Caco-2 (cell line): ENCODE results near the gene GADD45GIP1. TPM values are rescaled to one million over a fixed set of nuclear protein-coding genes. Genes with fewer than 3 reads are reported as not detected.

ENCODE experiments used
- BruUV-seq: library from RNA; stranded (reverse); fragments of 400-500 nt; replicated peaks from 2 replicates; lab custom pipeline; 2021; lab: Mats Ljungman, UMichigan
- CTCF ChIA-PET: fragments of 300-600 bp; sonication (Branson Sonifier 250); formaldehyde crosslinking; loops from one replicate; lab custom pipeline; 2022; ENCODE audit warnings: antibody characterized with exemption; lab: Charles Lee
- POLR2A ChIA-PET: fragments of 300-600 bp; sonication (Branson Sonifier 250); formaldehyde crosslinking; loops from one replicate; lab custom pipeline; 2022; ENCODE audit warnings: antibody characterized with exemption; lab: Charles Lee
- DNase-seq, 2 experiments: peaks; one replicate each; pipeline versions ENCODE4 v3.0.0 to v3.0.0-alpha.2; 2020 to 2022
- H3K27me3 ChIP-seq: replicated peaks from 2 replicates; pipeline ENCODE4 v1.6.0; 2011; ENCODE audit warnings: low read length; ENCODE audit not compliant: control insufficient read depth, insufficient read depth
- H3K36me3 ChIP-seq: 2 replicates; pipeline ENCODE4 v1.5.1; 2011; ENCODE audit warnings: low read length; ENCODE audit not compliant: control insufficient read depth, insufficient read depth
- H3K4me1 ChIP-seq: fragments of 250-450 bp; sonication (Bioruptor Pico); 2 replicates; pipeline ENCODE4 v1.5.1; 2020; ENCODE audit warnings: mild to moderate bottlenecking
- H3K4me3 ChIP-seq: 2 replicates; pipeline ENCODE4 v1.5.1; 2011; ENCODE audit warnings: low read depth, mild to moderate bottlenecking, control low read depth, low read length
- H3K9me3 ChIP-seq: fragments of 250-450 bp; sonication (Bioruptor Pico); 2 replicates; pipeline ENCODE4 v1.5.1; 2020; ENCODE audit warnings: mild to moderate bottlenecking, moderate library complexity
- H3K27ac Mint-ChIP-seq: one replicate; pipeline ENCODE4 v1.8.0; 2022; ENCODE audit warnings: mixed read lengths; ENCODE audit not compliant: unreplicated experiment
- H3K27me3 Mint-ChIP-seq: one replicate; pipeline ENCODE4 v1.8.0; 2022; ENCODE audit warnings: mixed read lengths; ENCODE audit not compliant: insufficient read depth, unreplicated experiment
- H3K36me3 Mint-ChIP-seq: one replicate; pipeline ENCODE4 v1.8.0; 2022; ENCODE audit warnings: mild to moderate bottlenecking, mixed read lengths; ENCODE audit not compliant: insufficient read depth, unreplicated experiment
- H3K4me1 Mint-ChIP-seq: one replicate; pipeline ENCODE4 v1.8.0; 2022; ENCODE audit warnings: low read depth, mixed read lengths; ENCODE audit not compliant: unreplicated experiment
- H3K4me3 Mint-ChIP-seq: one replicate; pipeline ENCODE4 v1.8.0; 2022; ENCODE audit warnings: mild to moderate bottlenecking, moderate library complexity, mixed read lengths; ENCODE audit not compliant: unreplicated experiment
- H3K9me3 Mint-ChIP-seq: one replicate; pipeline ENCODE4 v1.8.0; 2022; ENCODE audit warnings: mixed read lengths; ENCODE audit not compliant: unreplicated experiment
- intact Hi-C: fragments of 100-400 bp; cut with micrococcal nuclease; formaldehyde crosslinking; loops from one replicate; pipeline ENCODE4 v1.10.0; 2022; ENCODE audit not compliant: unreplicated experiment
- total RNA-seq: library from RNA; stranded (reverse); gene quantifications from 2 replicates; pipeline ENCODE4 v1.2.3, GENCODE V29; 2022
- TF ChIP-seq, protein P1 (sequence below), 2 experiments: fragments of 200-600 bp in 1 of 2; IDR thresholded peaks; 1 replicate in 1 of 2; 2 replicates in 1 of 2; pipeline versions ENCODE4 v1.5.1 to v1.8.0; 2011 to 2022; ENCODE audit warnings: antibody characterized with exemption in 1 of 2, control low read depth in 1 of 2, inconsistent platforms in 1 of 2, low read depth in 1 of 2, low read length in 1 of 2, mild to moderate bottlenecking in 1 of 2, moderate library complexity in 1 of 2; ENCODE audit not compliant: insufficient read depth in 1 of 2, severe bottlenecking in 1 of 2, unreplicated experiment in 1 of 2

The GADD45GIP1 gene
- total RNA-seq, 1 experiment from 2014 or later, result 39.3 TPM

DNA sequence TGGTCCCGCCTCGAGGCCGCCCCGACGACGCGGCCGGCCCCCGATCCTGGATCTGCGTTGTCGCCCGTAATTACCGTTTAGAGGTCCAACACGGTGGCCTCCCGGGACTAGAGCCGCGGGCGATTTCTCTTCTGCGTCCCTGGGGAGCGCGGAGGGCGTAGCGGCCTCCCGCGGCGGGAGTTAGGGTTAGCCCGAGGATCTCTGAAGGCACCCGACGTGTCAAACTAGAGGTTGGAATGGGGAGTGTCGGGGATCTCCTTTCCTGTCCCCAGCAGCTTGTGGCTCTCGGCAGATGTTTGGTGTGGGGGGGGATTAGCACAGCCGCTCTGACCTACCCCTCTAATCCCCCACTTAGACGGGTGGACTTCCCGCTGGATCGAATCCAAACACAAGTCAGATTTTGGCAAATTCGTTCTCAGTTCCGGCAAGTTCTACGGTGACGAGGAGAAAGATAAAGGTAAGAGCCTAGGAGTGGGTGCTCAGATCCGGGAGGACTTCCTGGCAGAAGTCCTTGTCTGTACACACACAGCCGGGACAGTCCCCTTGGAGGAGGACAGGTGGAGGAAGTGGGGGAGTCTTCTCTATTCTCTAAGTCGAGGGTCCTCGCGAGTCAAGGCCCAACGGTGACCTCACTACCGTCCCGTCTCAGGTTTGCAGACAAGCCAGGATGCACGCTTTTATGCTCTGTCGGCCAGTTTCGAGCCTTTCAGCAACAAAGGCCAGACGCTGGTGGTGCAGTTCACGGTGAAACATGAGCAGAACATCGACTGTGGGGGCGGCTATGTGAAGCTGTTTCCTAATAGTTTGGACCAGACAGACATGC, 18.0 kb downstream of the GADD45GIP1 start:
- H3K27me3 ChIP-seq, result no peaks in the 10 kb centered on the region
- H3K36me3 Mint-ChIP-seq, result peaks cover 64% of the 10 kb centered on the region
- no peaks in the 10 kb centered on the region for H3K9me3 Mint-ChIP-seq
- POLR2A ChIA-PET, result no interaction called here
- peak in 1 of 2 experiments; percentile 62 for DNase-seq
- CTCF ChIA-PET, result no interaction called here
- peaks cover 16% of the 10 kb centered on the region for H3K36me3 ChIP-seq
- H3K27ac Mint-ChIP-seq, result peak overlapping the region; percentile 97
- intact Hi-C loops, result loop anchor here (1.0 kb wide), 1 partner anchor 20 kb away; the partner anchor contains the start of gene SYCE2
- H3K4me3 ChIP-seq, result peak overlapping the region; percentile 100
- H3K27me3 Mint-ChIP-seq, result peaks cover 3% of the 10 kb centered on the region
- TF ChIP-seq, protein P1, sequence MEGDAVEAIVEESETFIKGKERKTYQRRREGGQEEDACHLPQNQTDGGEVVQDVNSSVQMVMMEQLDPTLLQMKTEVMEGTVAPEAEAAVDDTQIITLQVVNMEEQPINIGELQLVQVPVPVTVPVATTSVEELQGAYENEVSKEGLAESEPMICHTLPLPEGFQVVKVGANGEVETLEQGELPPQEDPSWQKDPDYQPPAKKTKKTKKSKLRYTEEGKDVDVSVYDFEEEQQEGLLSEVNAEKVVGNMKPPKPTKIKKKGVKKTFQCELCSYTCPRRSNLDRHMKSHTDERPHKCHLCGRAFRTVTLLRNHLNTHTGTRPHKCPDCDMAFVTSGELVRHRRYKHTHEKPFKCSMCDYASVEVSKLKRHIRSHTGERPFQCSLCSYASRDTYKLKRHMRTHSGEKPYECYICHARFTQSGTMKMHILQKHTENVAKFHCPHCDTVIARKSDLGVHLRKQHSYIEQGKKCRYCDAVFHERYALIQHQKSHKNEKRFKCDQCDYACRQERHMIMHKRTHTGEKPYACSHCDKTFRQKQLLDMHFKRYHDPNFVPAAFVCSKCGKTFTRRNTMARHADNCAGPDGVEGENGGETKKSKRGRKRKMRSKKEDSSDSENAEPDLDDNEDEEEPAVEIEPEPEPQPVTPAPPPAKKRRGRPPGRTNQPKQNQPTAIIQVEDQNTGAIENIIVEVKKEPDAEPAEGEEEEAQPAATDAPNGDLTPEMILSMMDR (IDR thresholded peaks at IDR 0.05; ENCODE audit: insufficient read depth in 1 of 2, low read depth in 1 of 2, low read length in 1 of 2, severe bottlenecking in 1 of 2, unreplicated experiment in 1 of 2), result peak in 1 of 2 experiments; percentile 23
- H3K4me3 Mint-ChIP-seq, result peak overlapping the region; percentile 97
- peaks cover 17% of the 10 kb centered on the region for H3K4me1 Mint-ChIP-seq
- H3K4me1 ChIP-seq, result peaks cover 21% of the 10 kb centered on the region; the same call in 1 of the 2 replicates
- no peaks in the 10 kb centered on the region for H3K9me3 ChIP-seq
- TSS peak; percentile 67 for BruUV-seq

DNA sequence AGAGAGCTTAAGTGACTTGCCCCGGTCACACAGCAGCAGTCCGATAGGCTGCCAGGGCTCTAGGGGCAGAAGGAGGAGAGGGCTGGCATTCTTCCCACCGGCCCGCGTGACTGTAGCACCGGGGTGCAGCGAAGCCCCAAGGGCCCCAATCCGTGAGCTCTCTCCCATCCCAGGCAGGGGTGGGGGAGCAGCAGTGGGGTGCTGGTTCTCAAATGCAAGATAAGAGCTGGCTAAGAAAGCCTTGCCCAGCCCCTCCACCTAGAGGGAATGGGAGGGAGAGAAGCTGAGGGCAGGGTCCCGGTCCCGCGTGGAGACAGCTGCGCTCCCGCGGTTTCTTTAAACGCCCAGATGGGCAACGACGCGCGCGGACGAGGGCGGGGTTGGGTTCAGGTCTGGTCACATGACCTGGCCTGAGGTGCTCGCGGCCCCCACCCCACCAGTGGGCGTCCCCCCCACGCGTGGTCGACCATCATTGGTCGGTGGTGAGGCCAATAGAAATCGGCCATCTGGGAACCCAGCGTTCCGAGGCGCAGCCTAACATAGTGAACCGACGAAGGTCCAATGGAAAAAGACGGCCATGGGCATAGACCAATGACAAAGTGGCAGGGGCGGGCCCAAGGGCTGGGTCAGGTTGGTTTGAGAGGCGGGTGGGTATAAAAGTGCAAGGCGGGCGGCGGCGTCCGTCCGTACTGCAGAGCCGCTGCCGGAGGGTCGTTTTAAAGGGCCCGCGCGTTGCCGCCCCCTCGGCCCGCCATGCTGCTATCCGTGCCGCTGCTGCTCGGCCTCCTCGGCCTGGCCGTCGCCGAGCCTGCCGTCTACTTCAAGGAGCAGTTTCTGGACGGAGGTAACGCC, 18.9 kb downstream of the GADD45GIP1 start, which contains the start of gene CALR:
Gene CALR, plus strand, starts transcription at position 683 of the 852 bp plus-strand sequence. Its CDS starts 71 bp downstream, at position 754.
- Mint-ChIP-seq H3K36me3 (peaks cover 64% of the 10 kb centered on the region), H3K27ac (peak within 1 kb of the TSS; percentile 97), H3K27me3 (peaks cover 3% of the 10 kb centered on the region), H3K9me3 (no peaks in the 10 kb centered on the region), H3K4me3 (peak within 1 kb of the TSS; percentile 97), H3K4me1 (peaks cover 12% of the 10 kb centered on the region)
- Histone ChIP-seq H3K36me3 (peaks cover 14% of the 10 kb centered on the region), H3K4me1 (peaks cover 23% of the 10 kb centered on the region; the same call in 1 of the 2 replicates), H3K4me3 (peak within 1 kb of the TSS; percentile 100), H3K27me3 (no peaks in the 10 kb centered on the region), H3K9me3 (no peaks in the 10 kb centered on the region)
- intact Hi-C loops, result loop anchor here (1.0 kb wide), 1 partner anchor 19 kb away; the partner anchor contains the start of gene SYCE2
- TF ChIP-seq, protein P1 (IDR thresholded peaks at IDR 0.05; ENCODE audit: insufficient read depth in 1 of 2, low read depth in 1 of 2, low read length in 1 of 2, severe bottlenecking in 1 of 2, unreplicated experiment in 1 of 2), result no peak
- ChIA-PET CTCF (interaction anchor here (1.5 kb wide), 1 partner anchor 27 kb away, joined by 5 read pairs; no protein-coding TSS in a partner anchor), POLR2A (interaction anchor here (0.9 to 1.2 kb wide), 3 partner anchors 8 to 47 kb away, joined by 3 to 14 read pairs (median 5); partner anchors contain the start of gene SYCE2)
- BruUV-seq, result no TSS peak
- DNase-seq, result peak; percentile 99
